Stimulated activated CD8-positive, alpha-beta memory T cell treated with anti-CD3 and anti-CD28 coated beads, Interleukin-7, amount 100 ng/mL, for 4 hours (primary cell): ENCODE results near the gene ZNF304.
"Not testable (repeated sequence)": the region's sequence is repeated elsewhere in the genome, so short reads cannot be mapped to it uniquely, and the experiment has no call there.

Experiments used
- DNase-seq, 2 donors: peaks; one replicate each; pipeline ENCODE4 v3.0.0-alpha.2; 2020; ENCODE audit warnings: low read depth in 2 of 2

The ZNF304 gene

GRCh38 chr19:57362419-57362818 is 11.3 kb downstream of the ZNF304 start:
- DNase-seq: no peak

DNA sequence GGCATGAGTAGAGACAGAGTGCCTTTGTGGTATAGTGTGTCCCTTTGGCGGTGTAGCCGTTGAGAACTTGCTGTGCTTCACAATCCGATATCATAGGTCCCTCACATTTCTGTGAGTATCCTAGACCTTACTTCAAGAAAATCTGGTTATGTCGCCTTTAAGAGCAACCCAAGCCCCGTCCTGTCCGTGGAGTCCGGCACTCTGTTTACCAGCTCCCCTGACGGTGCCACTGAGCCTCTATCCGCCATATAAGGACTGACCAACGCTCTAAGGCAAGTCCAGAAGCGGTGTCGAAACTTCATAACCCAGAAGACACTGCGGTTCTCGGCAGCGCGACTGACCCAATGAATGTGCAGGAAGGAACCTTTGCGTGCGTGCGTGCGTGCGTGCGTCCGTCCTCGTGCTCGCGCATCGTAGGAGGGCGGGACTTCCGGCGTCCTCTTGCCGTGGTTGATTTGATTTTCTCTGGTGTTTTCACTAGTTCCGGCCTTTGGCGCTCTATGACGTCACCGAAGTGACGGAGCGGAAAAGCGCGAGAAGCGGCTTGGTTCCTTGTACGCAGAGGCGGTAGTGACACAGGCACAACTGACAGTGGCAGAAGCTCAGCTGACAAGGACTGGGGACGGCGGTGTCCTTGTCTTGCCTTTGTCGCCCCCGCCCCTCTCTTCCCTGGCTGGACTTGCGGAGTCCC is 12.1 kb downstream of the ZNF304 start, which contains the start of the genes TRAPPC2B and ZNF547:
TRAPPC2B (plus strand) TSS at position 555 of the 691 bp plus-strand sequence. CDS start 1,283 bp downstream, outside the sequence.
ZNF547 (plus strand) TSS at position 555 of the 691 bp plus-strand sequence. CDS start 5,005 bp downstream, outside the sequence.
- peak; percentile 98 for DNase-seq

DNA sequence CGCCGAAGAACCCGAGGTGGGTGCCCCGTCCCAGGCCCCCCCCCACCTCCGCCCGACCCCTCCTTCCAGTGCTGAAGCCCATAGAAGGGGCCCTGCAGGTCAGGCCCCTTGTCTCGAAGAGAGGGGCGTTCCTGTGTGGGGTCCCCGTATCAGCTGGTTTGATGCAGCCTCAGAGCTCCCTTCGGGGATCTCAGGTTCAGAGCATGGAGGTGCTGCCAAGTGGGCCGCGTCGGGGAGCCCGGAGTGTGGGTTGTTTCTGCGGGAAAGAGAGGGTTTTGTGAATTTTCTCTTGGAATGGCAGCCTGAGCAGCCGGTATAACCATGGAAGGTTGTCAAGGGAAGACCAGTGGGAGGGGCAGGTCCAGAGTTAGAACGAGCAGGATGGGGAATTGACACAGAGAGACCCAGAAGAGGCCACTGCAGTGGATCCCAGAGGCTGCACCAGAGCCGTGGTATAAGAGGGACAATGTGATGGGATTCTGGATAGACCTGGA is 12.7 kb downstream of the ZNF304 start:
- no peak for DNase-seq

DNA sequence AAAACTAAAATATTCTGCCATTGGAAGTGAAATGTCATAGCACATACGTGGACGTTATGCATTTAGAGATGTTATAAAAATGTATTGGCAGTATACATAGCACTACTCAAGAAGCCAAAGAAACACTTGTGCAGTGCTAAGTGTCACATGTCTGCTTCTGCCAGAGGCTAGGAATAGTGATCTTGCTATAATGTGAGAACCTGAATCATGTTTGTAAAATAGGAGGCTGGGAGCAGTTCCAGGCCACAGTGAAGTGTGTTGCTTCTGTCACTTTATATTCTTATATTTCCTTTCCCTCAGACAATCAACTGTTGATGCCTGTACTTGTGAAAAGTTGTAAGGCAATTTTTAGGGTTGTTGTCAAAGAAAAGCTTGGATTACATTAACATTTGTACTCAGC is 15.7 kb downstream of the ZNF304 start:
- DNase-seq: no peak

- no peak for DNase-seq
Observed at GRCh38 chr19:57374179-57374578, 23.1 kb downstream of the ZNF304 start.

GRCh38 chr19:57374647-57375046 is 23.6 kb downstream of the ZNF304 start:
- not testable (repeated sequence) for DNase-seq

GRCh38 chr19:57376151-57376550 is 25.1 kb downstream of the ZNF304 start:
- DNase-seq: no peak

GRCh38 chr19:57377498-57378146 is 26.6 kb downstream of the ZNF304 start:
- DNase-seq: no peak

- no peak for DNase-seq
Observed at GRCh38 chr19:57380923-57381322, 29.9 kb downstream of the ZNF304 start.

GRCh38 chr19:57382806-57383488 is 31.9 kb downstream of the ZNF304 start:
- DNase-seq: no peak

GRCh38 chr19:57389194-57389729 is 38.2 kb downstream of the ZNF304 start:
- no peak for DNase-seq

- DNase-seq: peak; percentile 98
Observed at GRCh38 chr19:57389730-57390598, 38.9 kb downstream of the ZNF304 start, which contains the start of gene ZNF548. Gene ZNF548, plus strand, starts transcription at chr19:57389854. Its CDS starts 246 bp downstream, at chr19:57390100.

GRCh38 chr19:57395710-57396109 is 44.6 kb downstream of the ZNF304 start:
- DNase-seq: no peak

DNA sequence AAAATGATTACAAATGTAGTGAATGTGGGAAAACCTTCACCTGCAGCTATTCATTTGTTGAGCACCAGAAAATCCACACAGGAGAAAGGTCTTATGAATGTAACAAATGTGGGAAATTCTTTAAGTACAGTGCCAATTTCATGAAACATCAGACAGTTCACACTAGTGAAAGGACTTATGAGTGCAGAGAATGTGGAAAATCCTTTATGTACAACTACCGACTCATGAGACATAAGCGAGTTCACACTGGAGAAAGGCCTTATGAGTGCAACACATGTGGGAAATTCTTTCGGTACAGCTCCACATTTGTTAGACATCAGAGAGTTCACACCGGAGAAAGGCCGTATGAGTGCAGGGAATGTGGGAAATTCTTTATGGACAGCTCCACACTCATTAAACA is 47.8 kb downstream of the ZNF304 start:
- no peak for DNase-seq

- DNase-seq: no peak
Observed at GRCh38 chr19:57403737-57404563, 52.9 kb downstream of the ZNF304 start.

- peak; percentile 52 to 53 for DNase-seq
Observed at GRCh38 chr19:57406516-57407123, 55.5 kb downstream of the ZNF304 start.
